CD4-positive, alpha-beta T cell treated with Interleukin-21 for 1 hour (primary cell): ENCODE data around the gene DHRS7C.
A peak's percentile ranks its signal among the peaks of the same experiment; 100 is the strongest.
"Not testable (repeated sequence)": the region's sequence is repeated elsewhere in the genome, so short reads cannot be mapped to it uniquely, and the experiment has no call there.

Source experiments
- DNase-seq: peaks from one replicate; pipeline ENCODE4 v3.0.0-alpha.2; 2020

The DHRS7C gene

DNA sequence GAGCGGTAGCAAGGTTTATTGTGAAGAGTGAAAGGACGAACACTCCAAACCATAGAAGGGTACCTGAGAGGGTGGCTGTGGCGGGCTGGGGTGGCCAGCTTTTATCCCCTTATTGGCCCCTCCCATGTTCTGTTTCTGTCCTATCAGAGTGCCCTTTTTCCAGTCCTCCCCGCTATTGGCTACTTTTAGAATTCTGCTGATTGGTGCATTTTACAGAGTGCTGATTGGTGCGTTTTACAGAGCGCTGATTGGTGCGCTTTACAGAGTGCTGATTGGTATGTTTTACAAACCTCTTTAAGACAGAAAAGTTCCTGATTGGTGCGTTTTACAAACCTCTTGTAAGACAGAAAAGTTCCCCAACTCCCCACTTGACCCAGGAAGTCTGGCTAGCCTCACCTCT, 18.0 kb upstream of the DHRS7C start:
- no peak for DNase-seq

DNA sequence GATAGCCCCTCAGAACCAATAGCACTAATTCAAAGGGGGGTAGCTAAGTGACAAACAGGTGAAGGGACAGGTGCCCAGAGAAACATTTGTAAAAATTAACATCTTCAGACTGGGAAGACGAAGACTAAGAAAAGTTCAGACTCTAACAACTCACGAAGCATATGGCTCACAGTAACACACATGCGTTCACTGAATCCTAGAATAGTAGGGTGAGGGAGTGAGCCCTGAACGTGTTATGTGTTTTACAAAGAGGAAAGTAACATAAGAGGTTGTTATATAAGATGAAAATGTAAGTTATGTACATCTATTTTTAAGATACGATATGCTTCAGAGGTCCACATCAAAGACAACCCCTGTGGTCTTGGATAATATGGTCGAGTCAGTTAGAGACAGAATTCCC, 15.3 kb upstream of the DHRS7C start:
- no peak for DNase-seq

DNA sequence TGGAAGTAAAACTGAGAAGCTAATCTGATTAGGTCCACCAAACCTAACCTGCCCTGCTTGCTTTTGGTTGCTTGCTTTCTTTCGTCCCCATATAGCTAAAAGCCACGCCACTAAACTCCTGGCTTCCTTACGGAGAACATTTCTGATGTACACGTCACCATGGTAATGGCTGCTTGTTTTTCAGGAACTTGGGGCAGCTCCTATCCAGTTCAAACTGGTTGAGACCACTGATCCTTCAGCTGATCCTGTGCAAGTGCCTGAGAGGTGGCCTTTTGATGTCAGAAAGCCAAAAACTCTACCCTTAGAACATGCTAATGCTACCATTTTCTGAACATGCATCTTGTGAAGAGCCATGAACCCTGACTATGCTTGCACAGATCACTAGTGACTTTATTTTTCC, 14.4 kb upstream of the DHRS7C start:
- DNase-seq = no peak

DNA sequence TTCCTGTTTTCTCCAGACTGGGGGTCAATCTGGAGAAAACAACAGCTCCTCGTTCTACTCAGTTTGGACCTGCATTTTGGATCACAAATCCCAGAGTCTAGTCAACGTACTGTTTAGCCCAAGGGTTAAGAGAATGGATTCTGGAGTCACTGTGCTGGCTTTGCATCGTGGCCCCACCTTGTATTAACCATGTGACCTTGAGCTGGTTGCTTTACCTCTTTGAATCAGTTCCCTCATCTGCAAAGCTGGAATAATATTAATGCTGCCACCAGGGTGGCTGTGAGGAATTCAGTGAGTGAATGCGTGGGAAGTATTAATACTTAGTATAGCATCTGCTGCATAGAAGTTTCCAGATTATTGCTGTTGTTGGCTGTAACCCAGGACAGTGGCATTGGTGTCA, 11.3 kb upstream of the DHRS7C start:
- DNase-seq = no peak

DNA sequence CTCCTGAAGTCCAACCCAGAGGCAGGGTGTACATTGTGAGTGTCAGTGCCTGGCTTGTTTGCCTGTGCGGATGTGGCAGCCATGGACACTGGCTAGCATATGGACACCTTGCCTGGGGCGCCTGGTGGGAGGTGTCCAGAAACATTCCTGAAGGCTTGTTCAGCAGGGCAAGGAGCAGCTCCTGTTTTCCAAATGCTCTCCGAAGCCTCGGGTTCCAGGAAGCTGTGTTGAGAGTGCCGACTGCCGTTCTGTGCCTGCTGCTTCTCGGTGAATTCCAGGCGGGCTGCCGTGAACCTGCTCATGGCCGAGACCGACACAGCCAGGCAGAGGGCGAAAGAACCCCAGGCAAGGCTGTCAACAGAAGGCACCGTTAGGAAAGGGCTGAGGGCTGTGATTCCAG, 10.9 kb upstream of the DHRS7C start:
- DNase-seq = no peak

DNA sequence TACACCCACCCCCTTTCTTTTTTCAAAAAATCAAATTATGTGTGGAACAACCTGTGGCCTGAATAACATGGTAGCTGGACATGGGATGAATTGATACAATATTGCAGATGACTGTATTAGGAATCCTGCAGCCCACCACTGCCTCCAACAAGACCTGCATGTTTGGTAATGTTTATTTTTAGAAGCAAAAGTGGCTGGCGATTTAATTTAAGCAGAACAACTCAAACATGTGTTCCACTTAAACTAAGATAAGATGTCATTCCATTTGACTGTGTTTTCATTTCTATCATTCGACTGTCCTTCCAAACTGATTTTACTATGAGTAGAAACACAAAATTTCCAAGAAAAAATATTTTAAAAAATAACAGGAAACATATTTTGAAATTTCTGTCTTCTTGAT, 10.1 kb upstream of the DHRS7C start:
- no peak for DNase-seq

DNA sequence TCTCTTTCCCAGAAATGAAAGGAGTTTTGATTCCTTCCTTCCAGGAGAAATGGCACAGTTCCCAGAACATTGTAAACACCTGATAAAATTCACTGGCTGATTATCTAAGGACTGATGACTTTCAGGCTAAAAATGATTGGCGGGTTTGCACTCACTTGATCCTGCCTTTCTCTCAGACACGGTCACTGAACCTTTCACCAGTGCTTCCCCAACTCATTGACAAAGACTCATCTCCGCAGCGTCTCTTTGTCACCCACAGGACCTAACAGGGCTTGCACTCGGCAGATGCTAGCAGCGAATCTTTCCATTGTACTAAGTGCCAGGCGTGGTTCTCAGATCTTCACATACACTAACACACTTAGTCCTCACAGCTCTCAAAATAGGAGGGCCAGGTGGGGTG, 7.3 kb upstream of the DHRS7C start:
- DNase-seq = no peak

DNA sequence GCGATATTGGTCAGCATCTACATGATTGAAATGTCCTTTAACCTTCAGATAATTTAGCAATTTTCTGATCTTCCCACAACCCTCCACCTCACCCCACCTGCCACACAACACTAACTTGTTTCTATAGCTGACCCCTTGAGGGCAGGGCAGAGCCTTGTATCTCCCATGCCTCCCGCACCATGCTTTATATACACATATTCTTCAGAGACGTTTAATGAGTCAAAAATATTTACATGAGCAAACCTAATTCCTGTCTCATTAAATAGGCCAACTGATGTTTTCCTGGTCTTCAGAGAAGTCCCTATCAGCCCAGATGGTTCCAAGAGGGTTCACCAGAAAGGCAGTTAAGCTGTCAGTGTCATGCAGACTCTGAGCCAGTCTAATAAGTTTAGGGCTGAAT, 6.6 kb upstream of the DHRS7C start:
- no peak for DNase-seq

DNA sequence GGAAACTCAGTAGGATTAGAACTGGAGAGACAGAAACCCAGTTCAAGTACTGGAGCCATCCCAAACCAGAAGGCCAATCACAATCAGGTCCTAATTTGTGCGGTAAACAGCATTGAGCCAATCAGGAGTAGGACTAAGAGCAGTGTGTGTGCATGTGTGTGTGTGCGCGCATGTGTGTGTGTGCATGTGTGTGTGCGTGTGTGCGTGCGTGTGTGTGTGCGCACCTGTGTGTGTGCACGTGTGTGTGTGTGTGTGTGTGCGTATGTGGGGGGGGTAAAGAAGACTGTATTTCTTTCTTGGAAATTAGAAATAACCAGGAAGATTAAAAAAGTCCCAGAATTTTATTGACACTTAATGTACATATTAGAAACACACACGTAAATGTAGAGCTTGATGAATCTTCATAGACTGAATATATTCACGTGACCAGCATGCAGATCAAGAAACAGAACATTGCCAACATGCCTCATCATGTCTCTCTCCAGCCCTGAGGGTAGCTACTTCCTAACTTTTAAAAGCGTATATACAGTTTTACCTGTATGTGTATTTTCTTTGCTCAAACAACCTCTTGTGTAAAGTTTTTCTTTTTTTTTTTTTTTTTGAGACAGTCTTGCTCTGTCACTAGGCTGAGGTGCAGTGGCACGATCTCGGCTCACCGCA, 919 bp upstream of the DHRS7C start:
- no peak for DNase-seq

DNA sequence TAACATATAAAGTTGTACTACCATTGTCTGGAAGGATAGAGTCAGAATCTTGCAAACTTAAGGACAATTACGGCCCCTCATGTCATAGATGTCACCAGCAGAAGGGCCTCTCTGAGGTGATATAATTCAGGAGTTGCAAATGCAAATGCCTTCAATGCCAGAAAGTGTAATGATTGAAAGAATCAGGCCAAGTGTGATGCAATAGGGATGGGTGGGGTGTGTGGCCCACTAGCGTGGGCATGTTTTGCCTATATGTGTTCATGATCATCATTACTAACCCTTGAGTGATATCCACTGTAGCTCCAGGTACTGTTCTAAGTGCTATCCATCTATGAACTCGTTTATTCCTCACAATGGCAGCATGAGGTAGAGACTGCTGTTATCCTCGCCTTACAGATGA, 1.1 kb downstream of the DHRS7C start:
- DNase-seq = no peak

DNA sequence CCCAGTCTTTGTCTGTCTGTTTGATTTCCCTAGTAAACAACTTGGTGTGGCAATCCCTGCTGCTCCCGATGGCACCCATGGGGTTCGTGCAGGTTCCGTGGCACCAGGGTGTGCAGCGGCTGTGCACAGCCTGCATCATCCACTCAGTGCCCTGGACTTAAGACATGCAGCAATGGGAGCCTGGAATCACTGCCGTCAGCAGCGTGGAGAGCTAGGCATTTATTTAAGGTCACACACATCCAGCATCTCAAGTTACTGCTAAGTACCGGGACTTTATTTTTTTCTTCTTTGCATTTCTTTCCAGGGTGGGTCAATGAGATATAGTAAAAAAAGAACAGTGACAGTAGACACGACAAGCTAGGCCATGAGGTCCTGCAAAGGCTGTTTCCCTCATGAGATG, 2.8 kb downstream of the DHRS7C start:
- DNase-seq = no peak

DNA sequence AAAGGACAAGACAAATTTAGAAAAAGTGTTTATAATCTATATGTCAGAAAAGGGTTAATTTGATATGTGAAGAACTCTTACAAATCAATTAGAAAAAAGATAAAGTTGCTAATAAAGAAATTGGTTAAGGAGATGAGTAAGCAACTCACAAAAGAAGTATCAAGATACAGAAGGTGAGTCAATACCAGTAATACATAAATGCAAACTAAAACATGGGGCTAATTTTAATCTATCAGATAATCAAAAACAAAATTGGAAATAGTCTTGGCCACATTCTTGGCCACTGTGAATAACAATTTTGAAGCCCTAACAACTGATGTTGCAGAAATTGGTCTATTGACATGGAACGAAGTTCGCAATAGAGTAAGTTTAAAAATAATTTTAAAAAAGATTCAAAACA, 6.8 kb downstream of the DHRS7C start:
- no peak for DNase-seq

DNA sequence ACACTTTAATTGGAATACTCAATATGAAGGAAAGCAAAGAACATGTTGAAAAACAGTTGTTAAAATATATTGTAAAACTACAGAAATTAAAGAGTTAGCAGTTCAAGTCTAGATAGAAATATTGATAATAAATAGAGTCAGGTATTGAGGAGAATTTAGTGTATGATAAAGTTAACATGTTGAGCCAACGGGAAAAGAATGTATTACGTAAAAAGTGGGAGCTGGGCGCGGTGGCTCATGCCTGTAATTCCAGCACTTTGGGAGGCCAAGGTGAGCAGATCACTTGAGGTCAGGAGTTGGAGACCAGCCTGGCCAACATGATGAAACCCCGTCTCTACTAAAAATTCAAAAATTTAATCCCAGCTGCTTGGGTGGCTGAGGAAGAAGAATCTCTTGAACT, 7.9 kb downstream of the DHRS7C start:
- DNase-seq = not testable (repeated sequence)

DNA sequence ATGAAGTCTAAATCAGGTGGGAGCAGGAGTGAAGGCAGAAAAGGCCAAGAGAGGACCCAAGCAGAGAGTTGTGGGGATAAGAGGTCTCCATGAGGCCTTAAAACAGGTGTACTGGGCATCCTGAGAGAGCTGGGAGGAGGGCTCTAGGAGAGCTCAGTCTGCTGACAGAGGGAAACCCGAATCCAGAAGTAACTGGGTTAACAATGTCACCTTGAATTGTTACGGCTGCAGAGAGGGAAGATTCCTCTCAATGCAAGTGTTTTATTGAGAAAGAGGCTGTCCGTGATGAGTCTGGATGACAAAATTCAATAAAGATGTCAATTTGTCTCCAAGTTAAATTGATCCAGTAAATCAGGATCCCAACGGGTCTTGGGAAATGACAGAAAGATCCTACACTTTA, 8.3 kb downstream of the DHRS7C start:
- no peak for DNase-seq

DNA sequence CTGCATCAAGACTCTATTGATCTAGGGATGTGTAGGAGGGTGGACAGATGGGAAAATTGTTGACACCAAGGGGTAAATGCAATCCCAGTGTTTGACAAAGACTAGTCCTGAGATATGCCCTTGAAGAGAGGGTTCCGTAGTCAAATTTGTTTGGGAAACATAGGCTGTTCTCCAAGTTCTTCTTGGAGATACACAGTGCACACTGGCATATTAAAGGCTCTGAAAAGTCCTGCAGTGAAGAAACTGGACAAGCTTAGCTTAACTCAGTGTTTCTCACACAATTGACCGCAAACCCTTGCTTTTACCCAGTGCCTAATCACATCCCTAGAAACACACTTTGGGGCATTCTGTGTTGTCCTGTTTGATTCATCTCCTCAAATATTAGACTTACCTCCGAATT, 10.8 kb downstream of the DHRS7C start:
- DNase-seq = no peak

DNA sequence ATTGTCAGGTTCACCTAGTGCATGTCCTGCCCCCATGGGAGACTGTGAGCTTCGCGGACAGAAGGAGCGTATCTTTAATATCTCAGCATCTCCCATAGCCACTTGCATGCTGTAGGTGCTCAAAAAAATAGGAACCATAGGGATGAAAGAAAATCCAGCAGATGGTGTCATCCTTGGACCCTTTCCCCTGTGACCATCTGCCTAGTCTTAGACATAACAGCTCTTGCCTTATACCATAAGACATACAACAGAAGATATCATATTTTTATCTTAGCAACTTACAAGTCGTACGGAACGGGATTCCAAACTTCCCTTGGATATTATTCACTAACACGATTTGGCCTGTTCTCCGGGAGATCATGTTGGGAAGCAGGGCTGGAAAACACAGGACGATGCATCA, 14.5 kb downstream of the DHRS7C start:
- no peak for DNase-seq

DNA sequence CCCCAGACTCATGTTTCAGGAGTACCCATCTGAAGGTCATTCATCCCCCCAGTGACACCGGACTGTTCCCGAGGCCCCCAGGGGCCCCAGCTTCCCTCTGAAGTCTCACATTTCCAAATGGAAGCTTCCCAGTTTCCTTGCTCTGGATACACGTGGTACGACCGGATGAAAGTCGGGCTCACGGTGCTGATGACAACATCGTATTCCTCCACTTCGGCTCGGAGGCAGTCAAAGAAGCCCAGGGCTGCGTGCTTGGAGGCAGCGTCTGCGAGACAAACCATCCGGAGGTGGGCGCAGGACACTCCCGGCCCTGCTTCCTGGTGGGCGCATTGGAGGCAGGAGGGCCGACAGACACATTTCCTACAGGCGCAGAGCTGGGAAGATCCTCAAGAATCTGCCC, 18.7 kb downstream of the DHRS7C start:
- DNase-seq = no peak

DNA sequence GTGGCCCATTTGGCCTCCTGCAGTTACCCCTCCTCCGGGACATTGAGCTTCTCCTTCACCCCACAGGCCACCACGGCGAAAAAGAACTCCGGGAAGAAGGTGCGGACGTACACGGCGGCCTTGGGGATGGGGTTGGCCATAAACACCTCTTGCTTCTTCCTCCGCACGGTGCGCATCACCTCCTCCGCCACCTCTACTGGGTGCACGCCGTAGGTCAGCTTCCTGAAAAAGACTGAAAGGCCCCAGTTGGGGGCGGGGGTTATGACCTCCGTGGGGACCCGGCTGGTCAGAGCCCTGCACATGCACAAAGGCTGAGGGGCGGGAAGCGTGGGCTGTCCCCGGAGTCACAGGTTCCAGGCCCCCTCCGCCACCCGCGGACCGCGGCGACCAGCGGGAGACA, 19.9 kb downstream of the DHRS7C start:
- DNase-seq = no peak

DNA sequence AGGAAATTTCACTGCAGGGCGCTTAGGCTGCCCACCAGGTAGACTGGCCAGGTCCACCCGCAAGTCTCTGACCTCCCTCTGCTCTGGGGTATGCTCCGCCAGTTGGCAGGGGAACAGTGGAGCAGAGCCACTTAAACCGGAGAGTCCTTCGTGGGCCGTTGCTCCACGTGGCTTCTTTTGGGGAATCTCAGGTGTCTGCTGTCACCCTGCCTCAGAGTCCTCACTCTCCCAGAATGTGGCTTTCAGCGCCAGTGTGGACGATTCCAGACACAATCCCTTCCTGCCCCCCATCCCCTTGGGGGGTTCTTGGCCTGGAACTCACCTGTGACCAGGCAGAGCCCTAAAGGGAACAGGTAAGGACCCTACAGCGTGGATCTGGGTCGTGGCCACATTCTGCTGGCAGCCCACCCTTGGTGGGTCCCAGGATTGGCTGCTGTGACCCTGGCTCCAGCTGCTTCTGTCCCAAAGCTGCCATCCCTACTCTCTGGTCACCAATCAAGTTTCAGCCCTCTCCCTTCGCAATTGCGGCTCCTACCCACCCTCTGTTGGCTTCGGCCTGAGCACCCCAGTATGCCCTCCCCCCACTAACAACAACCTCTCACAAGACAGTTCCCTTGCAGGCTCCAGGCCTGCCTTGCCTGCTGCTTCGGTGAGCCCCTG, 22.2 kb downstream of the DHRS7C start:
- no peak for DNase-seq

DNA sequence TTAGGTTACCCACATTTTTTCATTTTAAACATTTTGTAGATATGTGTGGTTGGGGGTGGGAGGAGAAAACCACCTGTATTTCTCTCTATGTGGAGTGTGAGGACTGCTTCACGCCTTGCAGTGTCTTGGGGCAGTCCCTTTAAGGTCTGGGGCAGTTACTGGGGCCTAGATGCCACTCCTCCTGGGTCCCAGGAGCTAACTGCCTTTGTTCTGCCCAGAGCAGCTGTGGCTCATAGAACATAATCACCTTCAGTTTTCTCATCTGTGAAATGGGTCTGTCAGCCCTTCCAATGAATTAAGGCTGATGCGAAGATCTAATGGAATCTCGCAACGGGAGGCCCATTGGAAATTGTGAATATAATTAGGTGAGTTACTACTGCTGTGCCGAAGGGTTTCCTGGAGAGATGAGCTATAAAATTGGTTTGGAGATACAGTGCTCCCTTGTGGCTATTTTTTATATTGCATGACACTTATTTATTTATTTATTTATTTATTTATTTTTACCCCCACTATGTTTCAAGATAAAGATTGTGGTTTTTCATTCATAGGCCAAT, 22.9 kb downstream of the DHRS7C start:
- DNase-seq = peak; percentile 21

DNA sequence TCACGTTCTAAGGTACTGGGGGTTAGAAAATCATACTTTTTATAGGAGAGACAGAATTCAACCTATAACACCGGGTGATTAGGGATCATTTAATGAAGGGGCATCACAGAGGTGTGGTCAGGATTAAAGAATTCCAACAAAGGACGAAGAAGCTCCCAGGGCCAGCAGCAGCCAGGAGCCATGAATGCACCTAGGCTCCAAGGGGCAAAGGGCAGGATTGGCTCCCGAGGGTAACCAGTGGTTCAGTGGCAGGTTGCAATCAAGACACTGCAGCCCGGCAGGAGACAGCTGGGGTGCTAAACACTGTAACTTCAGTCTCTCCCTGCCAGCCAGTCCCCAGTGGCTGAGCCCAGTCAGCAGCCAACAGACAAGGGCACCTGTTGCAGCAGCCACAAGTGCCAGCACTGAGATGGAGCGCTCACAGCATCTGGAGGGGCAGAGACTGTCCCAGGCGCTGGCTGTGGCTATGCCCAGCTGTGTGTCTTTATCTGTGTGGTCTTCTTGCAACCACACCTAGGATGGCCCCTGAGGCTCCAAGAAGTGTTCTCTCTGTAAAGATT, 23.9 kb downstream of the DHRS7C start:
- DNase-seq = no peak

DNA sequence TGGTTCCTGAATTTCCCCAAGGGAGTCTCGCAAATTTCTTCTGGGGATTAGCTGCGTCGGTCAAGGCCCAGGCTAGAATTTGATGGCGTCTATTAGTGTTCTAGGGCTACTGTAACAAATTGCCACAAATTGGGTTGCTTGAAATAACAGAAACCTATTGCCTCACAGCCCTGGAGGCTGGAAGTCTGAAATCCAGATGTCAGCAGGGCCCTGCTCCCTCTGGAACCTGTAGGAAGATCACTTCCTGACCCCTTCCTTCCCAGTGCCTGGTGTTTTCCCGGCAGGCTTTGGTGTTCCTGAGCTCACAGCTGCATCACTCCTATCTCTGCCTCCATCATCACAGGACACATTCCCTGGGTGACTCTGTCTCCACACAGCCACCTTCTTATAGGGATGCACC, 24.4 kb downstream of the DHRS7C start:
- DNase-seq = no peak

DNA sequence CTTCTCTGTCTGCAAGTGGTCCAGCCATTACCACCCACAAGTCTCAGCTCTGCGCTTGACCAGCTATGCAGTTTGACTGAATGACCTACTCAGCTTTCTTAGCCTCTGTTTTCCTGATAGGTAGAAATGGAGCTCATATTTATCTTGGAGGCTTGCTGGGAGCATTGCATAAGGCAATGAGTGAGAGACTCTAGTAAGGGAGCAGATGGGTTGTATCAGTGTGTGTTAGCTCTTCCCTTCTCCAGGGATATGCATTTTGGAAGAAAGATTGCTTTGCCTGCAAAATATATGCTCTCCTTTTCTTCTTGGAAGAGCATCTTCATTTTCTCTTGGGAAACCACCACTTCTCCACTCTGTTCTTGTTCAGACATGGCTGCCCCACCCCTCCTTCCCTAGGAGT, 26.1 kb downstream of the DHRS7C start:
- DNase-seq = no peak

DNA sequence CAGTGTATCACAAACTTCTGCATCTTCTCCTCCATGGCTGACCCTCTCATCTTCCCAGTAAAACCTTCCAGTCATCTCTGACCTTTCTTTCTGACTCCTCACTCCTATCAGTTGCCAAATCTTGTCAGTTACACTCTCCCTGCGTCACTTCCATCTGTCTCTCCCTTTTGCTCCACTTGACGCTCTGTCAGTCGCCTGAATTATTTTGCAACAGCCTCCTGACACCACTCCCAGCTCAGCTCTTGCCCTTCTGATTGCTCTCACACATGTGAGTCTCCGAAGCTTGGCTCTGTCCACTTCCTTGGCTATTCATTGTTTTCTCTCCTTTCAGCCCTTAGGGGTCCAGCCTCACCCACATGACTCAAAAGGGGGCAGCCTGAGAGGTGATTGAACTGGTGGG, 27.7 kb downstream of the DHRS7C start:
- no peak for DNase-seq

DNA sequence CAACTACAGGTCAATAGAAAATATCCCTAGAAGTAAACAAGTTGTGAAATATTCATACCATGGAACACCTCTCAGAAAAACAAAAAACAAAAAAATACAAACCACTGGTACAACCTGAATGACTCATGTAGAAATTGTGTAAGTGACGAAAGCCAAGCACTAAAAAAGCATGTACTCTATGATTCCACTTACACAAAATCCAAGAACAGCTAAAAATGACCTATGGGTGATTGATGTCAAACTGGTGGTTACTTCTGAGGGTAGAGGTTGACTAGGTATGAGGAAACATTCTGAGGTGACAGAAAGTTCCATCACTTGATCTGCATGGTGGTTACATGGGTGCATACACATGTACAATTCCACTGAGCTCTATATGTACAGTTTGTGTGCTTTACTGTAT, 31.1 kb downstream of the DHRS7C start:
- no peak for DNase-seq
